Thoracic aorta (tissue), 2 donors: ENCODE results near the gene FAM171A1. TPM values are rescaled to one million over a fixed set of nuclear protein-coding genes. Genes with fewer than 3 reads are reported as not detected.
"Not testable (repeated sequence)": the region's sequence is repeated elsewhere in the genome, so short reads cannot be mapped to it uniquely, and the experiment has no call there.

ENCODE experiments used
- ATAC-seq: fragments of 150-250 bp; one replicate; pipeline ENCODE4 v1.8.0; 2017; ENCODE audit warnings: low read depth; ENCODE audit not compliant: insufficient number of reproducible peaks, low FRiP score
- DNase-seq: peaks from one replicate; pipeline ENCODE4 v3.0.0-alpha.2; 2020; ENCODE audit warnings: low spot score
- H3K27ac ChIP-seq, 2 donors: fragments of 200-600 bp; sonication (generic); 1 replicate in 1 of 2; 2 replicates in 1 of 2; pipeline ENCODE4 v1.5.1; 2016; ENCODE audit warnings: mild to moderate bottlenecking in 2 of 2, moderate library complexity in 2 of 2
- H3K27me3 ChIP-seq: fragments of 200-600 bp; sonication (generic); replicated peaks from 2 replicates; pipeline ENCODE4 v1.6.0; 2016; ENCODE audit warnings: mild to moderate bottlenecking; ENCODE audit not compliant: insufficient read depth
- H3K36me3 ChIP-seq: fragments of 200-600 bp; sonication (generic); one replicate; pipeline ENCODE4 v1.5.1; 2016
- H3K4me1 ChIP-seq, 2 donors: fragments of 200-600 bp; sonication (generic); 1 replicate in 1 of 2; 2 replicates in 1 of 2; pipeline versions ENCODE4 v1.5.1 to v1.6.0; 2016; ENCODE audit warnings: low read depth in 2 of 2, mild to moderate bottlenecking in 1 of 2; ENCODE audit not compliant: control insufficient read depth in 1 of 2
- H3K4me3 ChIP-seq: fragments of 200-600 bp; sonication (generic); 2 replicates; pipeline ENCODE4 v1.5.1; 2016; ENCODE audit warnings: mild to moderate bottlenecking
- H3K9me3 ChIP-seq: fragments of 200-600 bp; sonication (generic); 2 replicates; pipeline ENCODE4 v1.5.1; 2016
- total RNA-seq, 2 donors: library from RNA; depleted of rRNA; stranded (reverse); fragments of >200 nt; gene quantifications; one replicate each; pipeline versions ENCODE4 v1.1.0 to v1.2.3, GENCODE V29; 2016
- TF ChIP-seq, protein P1 (sequence below): fragments of 200-600 bp; sonication (generic); IDR thresholded peaks from one replicate; pipeline ENCODE4 v1.5.1; 2019; ENCODE audit warnings: antibody characterized with exemption

Gene FAM171A1
- total RNA-seq, 2 donors from 2014 or later, result 14.8 to 28.7 TPM

DNA sequence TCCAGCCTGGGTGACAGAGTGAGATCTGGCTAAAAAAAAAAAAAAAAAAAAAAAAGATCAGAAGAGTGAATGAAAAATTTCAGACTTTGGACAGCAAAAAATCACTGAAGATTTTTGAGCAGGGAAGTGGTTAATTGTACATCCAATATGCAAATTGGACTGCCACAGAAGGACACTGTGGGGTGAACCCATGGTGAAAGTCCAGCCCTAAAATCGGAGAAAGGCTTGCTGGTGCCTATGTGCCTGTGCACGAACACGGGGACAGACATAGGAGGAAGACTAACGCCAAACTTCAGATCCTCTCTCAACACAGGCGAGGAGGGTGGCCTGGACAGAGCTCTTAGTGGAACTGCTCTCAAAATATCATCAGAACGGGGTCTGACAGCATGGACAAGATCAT, 65.5 kb downstream of the FAM171A1 start:
- Histone ChIP-seq H3K4me3 (no peak overlapping the region), H3K36me3 (no peaks in the 10 kb centered on the region), H3K27ac (no peak overlapping the region), H3K9me3 (no peaks in the 10 kb centered on the region), H3K4me1 (no peaks in the 10 kb centered on the region), H3K27me3 (no peaks in the 10 kb centered on the region)
- DNase-seq, result no peak
- TF ChIP-seq, protein P1, sequence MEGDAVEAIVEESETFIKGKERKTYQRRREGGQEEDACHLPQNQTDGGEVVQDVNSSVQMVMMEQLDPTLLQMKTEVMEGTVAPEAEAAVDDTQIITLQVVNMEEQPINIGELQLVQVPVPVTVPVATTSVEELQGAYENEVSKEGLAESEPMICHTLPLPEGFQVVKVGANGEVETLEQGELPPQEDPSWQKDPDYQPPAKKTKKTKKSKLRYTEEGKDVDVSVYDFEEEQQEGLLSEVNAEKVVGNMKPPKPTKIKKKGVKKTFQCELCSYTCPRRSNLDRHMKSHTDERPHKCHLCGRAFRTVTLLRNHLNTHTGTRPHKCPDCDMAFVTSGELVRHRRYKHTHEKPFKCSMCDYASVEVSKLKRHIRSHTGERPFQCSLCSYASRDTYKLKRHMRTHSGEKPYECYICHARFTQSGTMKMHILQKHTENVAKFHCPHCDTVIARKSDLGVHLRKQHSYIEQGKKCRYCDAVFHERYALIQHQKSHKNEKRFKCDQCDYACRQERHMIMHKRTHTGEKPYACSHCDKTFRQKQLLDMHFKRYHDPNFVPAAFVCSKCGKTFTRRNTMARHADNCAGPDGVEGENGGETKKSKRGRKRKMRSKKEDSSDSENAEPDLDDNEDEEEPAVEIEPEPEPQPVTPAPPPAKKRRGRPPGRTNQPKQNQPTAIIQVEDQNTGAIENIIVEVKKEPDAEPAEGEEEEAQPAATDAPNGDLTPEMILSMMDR, result no peak
- no peak for ATAC-seq

DNA sequence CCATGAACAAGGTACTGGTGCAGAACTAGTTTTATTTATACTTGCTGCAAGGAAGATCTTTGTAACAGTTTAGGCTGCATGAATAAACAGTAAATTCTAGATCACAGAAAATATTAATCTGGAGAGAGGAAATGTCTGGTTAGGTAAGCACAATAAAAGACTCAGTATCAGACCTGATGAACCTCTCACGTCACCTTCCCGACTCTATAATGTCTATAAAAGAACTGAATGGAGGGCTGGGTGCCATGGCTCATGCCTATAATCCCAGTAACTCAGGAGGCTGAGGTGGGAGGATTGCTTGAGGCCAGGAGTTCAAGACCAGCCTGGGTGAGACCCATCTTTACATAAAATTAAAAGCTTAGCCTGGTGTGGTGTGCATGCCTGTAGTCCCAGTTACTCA, 65.9 kb downstream of the FAM171A1 start:
- no peaks in the 10 kb centered on the region for H3K9me3 ChIP-seq

DNA sequence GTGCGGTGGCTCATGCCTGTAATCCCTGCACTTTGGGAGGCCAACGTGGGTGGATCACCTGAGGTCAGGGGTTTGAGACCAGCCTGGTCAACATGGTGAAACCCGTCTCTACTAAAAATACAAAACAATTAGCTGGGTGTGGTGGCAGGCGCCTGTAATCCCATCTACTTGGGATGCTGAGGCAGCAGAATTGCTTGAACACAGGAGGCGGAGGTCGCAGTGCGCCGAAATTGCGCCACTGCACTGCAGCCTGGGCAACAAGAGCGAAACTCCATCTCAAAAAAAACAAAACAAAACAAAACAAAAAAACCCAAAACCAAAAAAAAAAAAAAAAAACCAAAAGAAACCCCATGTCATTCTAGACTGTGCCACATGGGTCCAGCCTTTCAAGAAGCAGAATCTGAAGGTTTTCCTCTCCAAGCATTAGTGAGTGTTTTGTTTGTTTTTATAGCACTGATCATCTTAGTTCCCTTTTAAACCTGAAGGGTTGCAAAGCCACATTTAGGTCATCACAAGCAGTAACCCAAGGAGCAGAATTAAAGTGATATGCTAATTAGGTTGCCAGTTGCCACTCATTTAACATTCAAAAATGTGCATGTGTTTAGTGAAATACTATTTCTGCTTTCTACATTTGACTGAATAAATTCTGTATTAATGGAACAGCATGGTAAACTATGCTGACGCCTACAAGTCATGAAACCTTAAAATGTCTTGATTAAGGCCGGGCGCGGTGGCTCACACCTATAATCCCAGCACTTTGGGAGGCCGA, 68.7 kb downstream of the FAM171A1 start:
- H3K27ac ChIP-seq, H3K9me3 ChIP-seq, ATAC-seq, H3K36me3 ChIP-seq, H3K4me1 ChIP-seq, H3K4me3 ChIP-seq, DNase-seq, H3K27me3 ChIP-seq: not testable (repeated sequence)

More for the DNA sequence above, 65.9 kb downstream of the FAM171A1 start:
- Histone ChIP-seq H3K36me3 (no peaks in the 10 kb centered on the region), H3K4me3 (no peak overlapping the region), H3K27ac (no peak overlapping the region), H3K4me1 (no peaks in the 10 kb centered on the region), H3K27me3 (no peaks in the 10 kb centered on the region)
- TF ChIP-seq, protein P1, result no peak
- DNase-seq (no peak), ATAC-seq (no peak)

DNA sequence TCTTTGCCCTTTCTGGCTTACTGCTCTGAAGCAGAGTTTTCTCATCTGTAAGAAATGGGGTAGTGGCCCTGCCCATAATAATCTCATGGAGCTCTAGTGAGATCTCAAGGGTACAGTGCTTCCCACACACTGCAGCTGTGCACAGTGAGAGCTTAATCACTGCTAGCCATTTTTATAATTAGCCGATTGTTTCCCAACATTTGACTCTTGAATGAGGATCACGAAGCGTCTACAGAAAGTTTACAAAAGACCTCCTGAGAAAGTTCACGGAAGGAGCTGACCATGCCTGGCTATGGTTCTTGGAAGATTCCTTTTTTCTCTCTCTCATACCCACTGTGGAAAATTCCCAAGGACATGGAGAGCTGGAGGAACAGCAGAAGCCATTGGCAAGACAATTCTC, 70.4 kb downstream of the FAM171A1 start:
- Histone ChIP-seq H3K4me3 (no peak overlapping the region), H3K9me3 (no peaks in the 10 kb centered on the region), H3K36me3 (no peaks in the 10 kb centered on the region), H3K27me3 (no peaks in the 10 kb centered on the region), H3K4me1 (peaks cover 0 to under 1% of the 10 kb centered on the region in 2 donors), H3K27ac (no peak overlapping the region)
- ATAC-seq (no peak), DNase-seq (no peak)
- TF ChIP-seq, protein P1, result no peak

DNA sequence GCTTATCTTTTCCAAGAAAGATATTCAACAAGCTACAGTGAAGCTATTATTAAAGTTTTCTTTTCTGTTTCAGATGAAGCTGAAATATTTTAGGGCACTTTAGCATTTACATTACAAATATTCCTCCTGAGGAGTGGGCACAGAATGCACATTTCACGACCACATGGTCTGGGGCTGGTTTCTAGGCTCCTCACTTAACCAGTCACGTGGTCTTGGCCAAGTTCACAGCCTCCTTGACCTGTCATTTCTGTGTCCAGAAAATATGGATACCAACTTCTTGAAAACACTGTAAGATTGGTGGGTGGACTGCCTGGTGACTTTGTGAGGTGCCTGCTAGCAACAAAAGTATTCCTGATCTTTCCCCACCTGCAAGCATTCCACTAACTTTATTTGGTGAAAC, 70.9 kb downstream of the FAM171A1 start:
- no peak for ATAC-seq
- peaks cover 0 to 3% of the 10 kb centered on the region in 2 donors for H3K4me1 ChIP-seq
- H3K9me3 ChIP-seq, result no peaks in the 10 kb centered on the region
- TF ChIP-seq, protein P1, result no peak
- no peaks in the 10 kb centered on the region for H3K36me3 ChIP-seq
- no peak for DNase-seq
- no peak overlapping the region for H3K27ac ChIP-seq
- no peaks in the 10 kb centered on the region for H3K27me3 ChIP-seq
- H3K4me3 ChIP-seq, result no peak overlapping the region

DNA sequence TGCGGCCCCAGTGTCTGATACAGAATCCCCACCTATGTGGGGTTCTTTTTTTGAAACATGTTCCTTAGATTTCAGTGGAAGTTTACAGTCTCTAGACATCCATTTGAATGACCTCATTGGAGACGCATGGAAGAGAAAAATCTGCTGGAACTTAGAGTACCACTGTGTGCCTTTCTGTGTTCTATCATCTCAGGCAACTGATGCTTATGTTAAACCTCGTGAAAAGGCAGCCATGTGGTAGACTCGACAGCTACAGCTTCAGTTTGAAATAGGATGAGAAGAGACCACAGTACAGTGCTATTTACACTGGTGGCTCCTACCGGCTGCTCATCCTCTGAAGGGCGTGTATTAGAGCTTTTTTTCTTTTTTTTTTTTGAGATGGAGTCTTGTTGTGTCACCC, 74.4 kb downstream of the FAM171A1 start:
- no peak for ATAC-seq
- DNase-seq, result no peak
- no peaks in the 10 kb centered on the region for H3K9me3 ChIP-seq
- no peak overlapping the region for H3K27ac ChIP-seq
- no peak overlapping the region for H3K4me3 ChIP-seq
- H3K27me3 ChIP-seq, result no peaks in the 10 kb centered on the region
- H3K36me3 ChIP-seq, result no peaks in the 10 kb centered on the region
- H3K4me1 ChIP-seq, result peaks cover 3 to 6% of the 10 kb centered on the region in 2 donors
- TF ChIP-seq, protein P1, result no peak
